ENCODE data around the gene NLGN4Y.

Gene NLGN4Y

DNA sequence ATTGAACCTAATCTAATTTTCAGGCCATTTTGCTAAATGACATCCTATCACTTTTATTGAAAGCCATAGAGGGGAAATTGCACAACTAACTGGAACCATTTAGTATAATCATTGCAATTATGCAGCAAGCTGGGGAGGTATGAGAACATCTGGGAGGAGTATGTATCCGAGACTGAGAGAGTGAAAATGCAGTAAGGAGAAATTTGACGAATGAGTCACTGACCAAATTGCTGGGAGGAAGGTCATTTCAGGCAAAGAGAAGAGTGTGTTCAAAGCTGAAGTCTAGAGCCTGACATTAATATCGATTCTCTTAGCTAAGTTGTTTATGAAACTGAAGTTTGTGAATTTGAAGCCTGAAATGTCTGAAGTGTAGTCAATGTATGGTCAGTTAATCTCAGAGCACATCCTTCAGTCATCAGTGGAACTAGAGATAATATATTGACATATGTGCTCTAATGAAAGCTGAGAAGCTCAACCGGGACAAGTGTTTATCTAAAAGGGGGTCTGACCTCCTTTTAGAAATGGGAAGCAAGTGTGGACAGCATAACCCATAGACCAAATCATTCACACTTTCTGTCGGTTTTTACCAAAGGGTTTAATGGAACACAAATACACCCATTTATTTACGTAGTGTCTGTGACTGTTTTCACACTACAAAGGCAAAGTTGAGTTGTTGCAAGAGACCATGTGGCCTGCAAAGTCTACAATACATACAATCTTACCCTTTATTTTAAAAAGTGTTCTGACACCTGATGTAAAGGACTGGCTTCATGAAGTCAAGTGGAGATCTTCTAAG lies 120.0 kb downstream of the NLGN4Y start:
- no peak for DNase-seq (ENCODE audit: low read depth in 2 of 3, low spot score in 2 of 3)

DNA sequence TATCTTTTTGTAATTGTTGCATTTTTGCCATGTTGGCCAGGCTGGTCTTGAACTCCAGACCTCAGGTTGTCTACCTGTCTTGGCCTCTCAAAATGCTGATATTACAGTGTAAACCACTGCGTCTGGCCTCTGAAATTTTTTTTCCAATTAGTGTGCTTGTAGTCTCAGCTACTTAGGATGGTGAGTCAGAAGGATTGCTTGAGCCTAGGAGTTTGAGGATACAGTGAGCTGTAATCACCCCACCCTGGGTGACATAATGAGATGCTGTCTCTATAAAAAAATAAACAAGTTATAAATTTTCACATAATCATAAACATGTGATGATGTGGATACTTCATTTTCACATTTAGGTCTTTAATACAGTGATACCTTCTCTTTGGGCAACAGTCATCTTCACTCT lies 154.9 kb downstream of the NLGN4Y start:
- no peak for DNase-seq (ENCODE audit: low read depth in 2 of 3, low spot score in 2 of 3)

DNA sequence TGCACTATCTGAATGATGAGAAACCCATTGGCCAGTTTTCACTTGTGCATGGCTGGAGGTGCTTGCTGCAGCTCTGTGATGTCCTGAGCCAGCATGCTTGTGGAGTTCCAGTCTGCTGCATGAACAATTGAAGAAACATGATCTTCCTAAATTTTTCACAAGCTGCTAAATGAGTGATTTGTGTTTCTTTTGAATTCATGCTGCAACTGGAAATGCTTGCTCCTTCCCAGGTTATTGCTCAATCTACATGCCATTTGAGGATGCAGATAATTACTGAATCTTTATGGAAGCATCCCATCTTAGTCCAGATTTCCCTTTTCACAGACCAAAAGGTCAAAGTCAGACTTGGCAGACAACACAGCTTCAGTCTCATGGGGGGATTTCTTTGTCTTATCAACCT lies 170.2 kb downstream of the NLGN4Y start:
- DNase-seq (ENCODE audit: low read depth in 2 of 3, low spot score in 2 of 3) = no peak

DNA sequence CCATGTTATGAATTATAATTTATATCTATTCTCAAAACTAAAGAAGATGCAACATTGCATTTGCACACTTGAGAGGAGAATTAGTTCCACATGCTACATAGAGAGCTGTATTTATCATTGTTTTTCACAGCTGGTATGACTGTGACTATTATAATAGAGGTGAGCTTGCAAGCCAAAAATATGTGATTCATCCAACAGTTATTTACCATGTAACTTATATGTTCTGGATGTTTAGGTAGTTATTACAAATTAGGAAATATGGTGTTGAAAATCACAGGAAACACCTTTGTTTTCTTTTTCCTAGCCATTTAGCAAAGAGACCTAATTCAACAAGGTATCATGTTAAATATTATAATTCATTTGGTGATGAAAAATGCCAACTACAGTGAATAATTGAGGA lies 183.8 kb downstream of the NLGN4Y start:
- no peak for DNase-seq (ENCODE audit: low read depth in 2 of 3, low spot score in 2 of 3)

DNA sequence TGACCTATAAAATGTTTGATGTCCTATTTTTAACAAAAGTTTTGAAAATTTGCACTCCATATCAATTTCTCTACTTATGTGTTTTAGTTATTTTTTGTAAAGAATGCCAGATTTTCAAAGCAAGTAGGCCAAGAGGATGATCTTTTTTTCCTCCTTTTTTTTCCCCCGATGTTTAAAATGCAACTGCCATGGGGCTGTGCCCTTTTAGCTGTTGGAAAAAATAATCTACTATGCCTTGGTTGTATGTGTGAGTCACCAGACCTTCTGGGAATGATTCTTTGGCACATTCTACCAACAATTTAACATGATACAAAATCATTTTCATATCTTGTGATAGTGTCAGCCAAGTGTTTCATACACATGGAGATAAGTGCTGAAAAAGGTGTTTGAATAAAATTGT lies 217.3 kb downstream of the NLGN4Y start:
- DNase-seq (ENCODE audit: low read depth in 2 of 3, low spot score in 2 of 3) = no peak

DNA sequence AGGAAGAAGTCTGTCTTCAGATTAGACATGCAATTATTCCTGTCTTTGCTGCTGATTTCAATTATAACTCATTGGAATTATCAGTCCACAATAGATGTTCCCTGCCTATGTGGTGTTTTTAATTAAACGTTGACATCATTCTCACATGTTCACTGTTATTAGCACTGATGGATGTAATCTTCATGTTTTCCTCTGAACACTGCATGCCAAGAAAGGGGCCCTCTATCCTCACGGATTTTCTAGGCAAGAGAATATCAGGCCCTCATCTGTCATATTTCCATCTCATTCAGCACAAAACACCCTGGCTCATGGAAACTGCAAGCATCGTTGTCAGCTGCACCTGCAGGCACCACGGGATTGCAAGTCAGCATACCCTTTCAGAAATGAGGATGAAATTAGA lies 224.0 kb downstream of the NLGN4Y start:
- DNase-seq (ENCODE audit: low read depth in 2 of 3, low spot score in 2 of 3) = no peak

DNA sequence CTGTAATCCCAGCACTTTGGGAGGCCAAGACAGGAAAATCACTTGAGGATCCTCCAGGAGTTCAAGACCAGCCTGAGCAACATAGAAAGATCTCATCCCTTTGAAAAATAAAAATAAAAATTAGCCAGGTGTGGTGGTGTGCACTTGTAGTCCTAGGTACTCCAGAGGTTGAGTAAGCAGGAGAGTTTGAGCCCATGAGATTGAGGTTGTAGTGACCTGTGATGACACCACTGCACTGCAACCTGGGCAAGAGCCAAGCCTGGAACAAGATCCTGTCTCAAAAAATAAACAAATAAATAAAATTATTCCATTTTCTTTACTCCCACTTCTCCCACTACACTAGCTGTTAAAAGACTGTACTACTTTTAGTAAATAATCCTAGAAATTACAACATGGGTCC lies 231.2 kb downstream of the NLGN4Y start:
- DNase-seq (ENCODE audit: low read depth in 2 of 3, low spot score in 2 of 3) = no peak

DNA sequence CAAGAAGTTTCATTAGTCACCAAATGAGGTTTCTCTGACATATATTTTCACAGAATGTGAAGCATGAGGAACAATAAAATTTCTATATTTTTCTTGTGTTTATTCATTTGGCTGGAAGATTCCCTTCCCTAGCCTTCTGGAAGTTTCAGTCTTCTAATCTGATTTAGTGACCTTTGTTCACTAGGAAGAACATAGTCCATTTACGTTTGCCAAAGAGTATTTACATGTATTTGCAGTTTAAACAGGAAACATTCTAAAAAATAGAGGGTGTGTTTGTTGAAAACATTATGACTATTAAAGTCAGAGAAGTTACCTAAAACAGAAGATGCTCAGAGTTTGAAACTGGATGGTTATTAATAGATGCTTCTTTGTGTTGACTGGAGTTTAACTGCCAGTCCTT lies 238.6 kb downstream of the NLGN4Y start:
- no peak for DNase-seq (ENCODE audit: low read depth in 2 of 3, low spot score in 2 of 3)

DNA sequence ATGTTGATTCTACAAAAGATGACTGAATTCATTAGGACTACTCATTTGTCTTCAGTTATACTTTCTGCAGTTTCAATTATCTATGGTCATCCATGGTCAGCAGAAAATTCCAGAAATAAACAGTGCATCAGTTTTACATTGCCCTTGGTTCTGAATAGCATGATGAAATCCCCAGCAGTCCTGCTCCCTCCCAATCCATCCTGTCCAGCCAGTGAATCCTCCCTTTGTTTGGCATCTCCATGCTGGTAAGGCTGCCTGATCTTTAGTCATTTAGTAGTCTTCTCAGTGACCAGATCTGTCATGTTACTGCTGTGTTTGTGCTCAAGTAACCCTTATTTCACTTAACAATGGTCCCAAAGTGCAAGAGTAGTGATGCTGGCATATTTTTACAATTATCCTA lies 239.3 kb downstream of the NLGN4Y start:
- no peak for DNase-seq (ENCODE audit: low read depth in 2 of 3, low spot score in 2 of 3)

DNA sequence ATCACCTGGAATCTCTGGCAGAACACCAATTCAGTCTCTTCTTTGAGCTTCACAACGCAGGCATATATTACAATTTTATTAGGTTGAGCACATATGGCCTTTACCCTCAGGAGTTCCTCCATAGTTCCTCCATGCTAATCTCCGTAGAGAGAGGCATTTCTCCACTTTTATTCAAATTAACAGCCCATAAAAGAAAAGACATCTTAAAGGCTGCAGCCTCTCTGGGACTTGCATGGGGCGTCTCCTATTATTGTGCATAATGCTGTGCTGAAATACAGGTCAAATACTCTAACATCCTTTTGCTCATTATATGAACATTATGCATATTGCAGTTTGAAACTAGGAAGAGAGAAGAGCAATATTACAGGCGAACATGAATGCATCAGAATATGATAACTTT lies 253.9 kb downstream of the NLGN4Y start:
- DNase-seq (ENCODE audit: low read depth in 2 of 3, low spot score in 2 of 3) = no peak

DNA sequence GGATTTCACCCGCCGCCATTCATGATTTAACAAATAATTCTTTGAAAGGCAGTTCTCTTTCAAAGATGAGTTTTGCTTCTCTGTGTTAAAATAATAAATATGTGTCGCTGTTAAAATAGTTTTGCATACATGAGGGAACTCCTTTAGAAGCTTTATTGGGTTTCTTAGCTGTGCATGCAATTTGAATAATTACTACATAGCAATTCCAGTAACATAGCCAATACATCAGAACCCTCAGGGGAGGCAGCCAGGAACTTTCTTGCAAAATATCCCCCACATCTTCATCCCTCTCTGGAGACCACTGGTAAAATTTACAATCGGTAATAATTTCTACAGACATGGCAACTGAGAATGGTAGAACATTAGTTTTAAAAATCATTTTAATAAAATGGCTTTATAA lies 268.8 kb downstream of the NLGN4Y start:
- no peak for DNase-seq (ENCODE audit: low read depth in 2 of 3, low spot score in 2 of 3)

DNA sequence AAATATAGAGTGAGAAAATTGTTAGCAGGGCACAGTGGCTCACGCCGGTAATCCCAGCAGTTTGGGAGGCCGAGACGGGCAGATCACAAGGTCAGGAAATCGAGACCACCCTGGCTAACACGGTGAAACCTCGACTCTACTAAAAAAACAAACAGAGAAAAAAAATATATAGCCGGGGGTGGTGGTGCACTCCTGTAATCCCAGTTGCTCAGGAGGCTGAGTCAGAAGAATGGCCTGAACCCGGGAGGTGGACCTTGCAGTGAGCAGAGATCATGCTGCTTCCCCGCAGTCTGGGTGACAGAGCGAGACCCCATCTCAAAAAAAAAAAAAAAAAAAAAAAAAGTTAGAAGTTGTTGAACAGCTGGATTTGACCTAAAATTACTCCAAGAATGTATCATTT lies 269.3 kb downstream of the NLGN4Y start:
- no peak for DNase-seq (ENCODE audit: low read depth in 2 of 3, low spot score in 2 of 3)

DNA sequence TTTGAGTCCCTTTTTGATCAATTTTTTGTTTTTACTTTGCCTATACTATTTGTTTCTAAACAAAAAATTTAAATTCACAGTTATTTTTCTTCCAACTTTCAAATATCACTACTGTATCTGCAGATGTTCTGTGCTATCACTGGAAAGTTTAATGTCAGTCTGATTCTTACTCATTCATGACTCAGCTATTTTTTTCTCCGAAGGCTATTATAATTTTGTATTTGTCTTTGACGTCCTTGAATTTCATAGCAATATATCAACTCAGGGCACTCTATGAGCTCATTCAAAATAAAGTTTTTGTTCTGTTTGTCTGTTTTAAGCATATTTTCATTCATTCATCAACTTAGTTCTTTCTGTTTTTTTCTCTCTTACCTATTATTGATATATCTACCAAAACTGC lies 273.7 kb downstream of the NLGN4Y start:
- DNase-seq (ENCODE audit: low read depth in 2 of 3, low spot score in 2 of 3) = no peak

DNA sequence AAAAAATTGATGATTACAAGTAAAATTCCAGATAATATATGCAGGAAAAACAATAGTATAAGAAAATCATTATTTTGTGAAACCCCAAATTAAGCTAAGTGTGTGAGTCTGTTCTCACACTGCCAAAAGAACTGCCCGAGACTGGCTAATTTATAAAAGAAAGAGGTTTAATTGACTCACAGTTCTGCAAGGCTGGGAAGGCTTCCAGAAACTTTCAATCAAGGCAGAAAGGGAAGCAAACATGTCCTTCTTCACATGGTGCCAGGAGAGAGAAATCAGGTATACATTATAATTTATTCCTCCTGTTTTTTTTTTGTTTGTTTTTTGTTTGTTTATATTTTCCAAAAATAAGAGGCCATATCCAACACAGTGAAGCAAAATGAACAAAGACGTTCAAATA lies 276.8 kb downstream of the NLGN4Y start:
- DNase-seq (ENCODE audit: low read depth in 2 of 3, low spot score in 2 of 3) = no peak

DNA sequence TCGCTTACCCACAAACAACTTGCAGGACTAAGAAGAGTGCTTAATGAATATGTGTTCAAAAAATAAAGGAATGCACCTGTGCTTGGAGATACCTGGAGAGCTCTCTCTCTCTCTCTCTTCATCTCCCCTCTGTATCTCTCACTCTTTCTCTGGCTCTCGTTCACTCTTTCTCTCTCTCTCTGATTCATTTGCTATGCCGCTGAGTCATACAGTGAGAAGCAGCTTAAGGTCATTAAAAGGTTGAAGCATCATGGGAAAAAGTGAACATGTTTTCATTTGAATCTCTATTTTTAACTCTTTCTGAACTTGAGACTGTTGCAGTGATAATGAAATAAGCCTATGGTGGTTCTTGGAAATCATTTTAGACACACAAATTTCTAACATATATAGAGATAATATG lies 277.8 kb downstream of the NLGN4Y start:
- DNase-seq (ENCODE audit: low read depth in 2 of 3, low spot score in 2 of 3) = no peak

DNA sequence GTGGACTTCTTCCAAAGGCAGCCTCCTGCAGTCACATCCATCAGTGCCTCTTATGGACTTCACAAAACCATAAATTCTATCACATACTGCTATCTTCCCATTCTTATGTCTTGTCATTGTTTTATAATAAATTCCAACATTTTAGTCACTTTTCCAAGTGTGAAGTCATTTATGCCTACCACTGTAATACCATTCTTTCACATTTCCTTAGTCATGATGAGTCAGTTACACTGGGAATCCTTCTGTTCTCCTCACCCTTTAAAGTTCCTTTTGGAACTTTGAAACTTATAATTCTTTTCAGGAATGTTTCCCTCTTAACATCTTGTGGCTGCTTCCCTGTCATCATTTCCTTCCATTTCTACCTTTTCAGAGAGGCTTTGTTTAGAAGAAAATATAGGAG lies 279.7 kb downstream of the NLGN4Y start:
- DNase-seq (ENCODE audit: low read depth in 2 of 3, low spot score in 2 of 3) = no peak

DNA sequence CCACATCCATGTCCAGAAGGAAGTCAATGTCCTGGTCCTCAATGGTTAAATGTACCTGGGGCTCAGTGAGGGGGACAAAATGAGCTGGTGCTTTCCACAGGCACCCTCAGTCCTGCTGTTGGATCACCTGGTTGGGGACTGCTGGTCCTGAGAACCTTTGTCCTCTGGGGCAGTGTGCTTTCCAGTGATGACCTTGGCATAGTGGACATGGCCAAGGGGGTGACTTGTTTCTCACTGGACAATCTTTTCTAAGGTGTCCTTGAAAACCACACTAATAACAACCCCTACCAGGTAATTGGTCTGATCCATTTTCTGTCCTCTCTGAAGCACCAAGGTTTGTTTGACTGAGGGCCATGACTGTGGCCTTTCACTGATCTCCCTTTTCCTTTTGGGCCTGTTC lies 294.1 kb downstream of the NLGN4Y start:
- DNase-seq (ENCODE audit: low read depth in 2 of 3, low spot score in 2 of 3) = no peak

DNA sequence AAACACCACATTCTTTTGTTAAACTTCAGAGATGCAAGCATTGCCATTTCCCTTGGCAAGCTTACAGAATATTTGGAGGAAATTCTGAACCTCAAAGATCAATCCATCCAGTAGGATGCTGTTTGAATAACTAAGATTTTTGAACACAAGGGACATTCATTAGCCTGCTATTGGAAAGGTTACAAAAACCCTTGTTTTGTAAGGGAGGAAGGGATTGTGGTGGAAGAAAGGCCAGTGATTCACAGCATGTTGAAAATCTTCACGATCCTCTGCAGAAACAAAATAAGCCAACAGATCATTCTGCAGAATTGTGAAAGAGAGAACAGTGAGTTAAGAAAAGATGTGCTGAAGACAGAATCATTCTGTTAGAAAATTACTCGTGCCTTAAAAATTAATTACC lies 297.9 kb downstream of the NLGN4Y start:
- no peak for DNase-seq (ENCODE audit: low read depth in 2 of 3, low spot score in 2 of 3)

DNA sequence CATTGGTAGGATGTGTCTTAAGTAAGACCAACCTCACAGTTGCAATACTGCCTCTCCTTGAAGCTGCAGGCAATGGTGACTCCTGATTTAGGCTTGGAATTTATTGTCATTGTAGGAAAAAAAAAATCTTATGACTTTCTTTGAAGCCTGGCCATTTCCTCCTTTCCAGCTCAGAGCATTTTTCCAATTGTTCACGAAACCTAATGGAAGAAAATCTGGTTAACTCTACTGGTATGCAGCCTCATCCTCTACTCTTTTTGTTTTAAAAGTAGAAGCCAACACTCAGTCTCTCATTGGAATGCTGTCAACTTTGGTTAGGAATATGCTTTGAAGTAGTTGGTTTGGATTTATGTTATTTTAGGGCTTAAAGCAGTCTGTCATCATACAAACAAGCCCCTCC lies 298.6 kb downstream of the NLGN4Y start:
- DNase-seq (ENCODE audit: low read depth in 2 of 3, low spot score in 2 of 3) = no peak

DNA sequence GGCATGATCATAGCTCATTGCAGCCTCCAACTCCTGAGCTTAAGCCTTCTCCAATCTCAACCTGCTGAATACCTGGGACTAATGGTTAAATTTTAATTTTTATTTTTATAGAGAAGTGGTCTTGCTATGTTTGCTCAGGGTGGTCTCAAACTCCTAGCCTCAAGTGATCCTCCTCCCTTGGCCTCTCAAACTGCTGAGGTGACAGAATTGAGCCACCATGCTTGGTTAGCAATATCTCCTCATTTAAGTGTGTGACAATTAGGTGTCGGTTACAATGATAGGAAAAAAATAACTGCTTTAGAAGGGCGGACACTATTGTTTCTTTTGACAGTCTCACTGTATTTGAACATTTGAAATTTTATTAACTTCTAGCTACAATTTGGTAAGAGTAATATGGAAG lies 300.3 kb downstream of the NLGN4Y start:
- DNase-seq (ENCODE audit: low read depth in 2 of 3, low spot score in 2 of 3) = no peak

DNA sequence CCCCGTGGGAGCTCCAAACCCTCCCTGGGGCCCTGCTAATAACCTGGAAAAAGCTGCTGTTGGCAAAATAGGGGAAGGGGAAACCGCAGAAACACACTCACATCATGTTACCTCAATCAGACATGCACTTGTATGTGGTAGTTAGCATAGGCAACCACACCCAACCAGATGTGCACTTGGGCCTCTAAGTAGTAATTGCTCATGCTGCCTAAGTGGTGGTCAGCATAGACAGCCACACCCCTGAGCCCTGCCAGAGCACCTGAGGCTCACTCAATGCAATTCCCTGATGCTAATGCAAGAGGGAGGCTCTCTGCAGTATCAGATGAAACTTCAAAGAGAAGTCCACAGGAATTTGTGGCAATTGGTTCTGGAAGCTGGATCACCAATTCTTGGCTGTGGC lies 301.4 kb downstream of the NLGN4Y start:
- no peak for DNase-seq (ENCODE audit: low read depth in 2 of 3, low spot score in 2 of 3)

DNA sequence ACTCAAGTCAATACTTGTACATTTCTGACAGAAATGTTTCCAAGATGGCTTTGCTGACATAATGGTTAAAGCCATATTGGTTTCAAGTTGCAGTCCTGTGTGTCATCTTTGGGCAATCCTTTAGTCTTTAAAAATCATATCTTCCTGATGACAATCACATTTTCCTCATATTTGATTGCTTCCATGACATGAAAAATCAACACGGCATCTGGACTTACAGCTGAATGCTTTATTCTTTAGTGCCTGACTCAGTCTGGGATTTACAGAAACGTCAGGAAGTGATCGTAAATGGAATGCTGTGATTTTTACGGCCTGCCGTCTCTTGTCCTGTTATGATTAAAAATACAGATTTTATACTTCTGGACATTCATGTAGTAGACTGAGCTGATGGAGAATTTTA lies 304.2 kb downstream of the NLGN4Y start:
- DNase-seq (ENCODE audit: low read depth in 2 of 3, low spot score in 2 of 3) = no peak

DNA sequence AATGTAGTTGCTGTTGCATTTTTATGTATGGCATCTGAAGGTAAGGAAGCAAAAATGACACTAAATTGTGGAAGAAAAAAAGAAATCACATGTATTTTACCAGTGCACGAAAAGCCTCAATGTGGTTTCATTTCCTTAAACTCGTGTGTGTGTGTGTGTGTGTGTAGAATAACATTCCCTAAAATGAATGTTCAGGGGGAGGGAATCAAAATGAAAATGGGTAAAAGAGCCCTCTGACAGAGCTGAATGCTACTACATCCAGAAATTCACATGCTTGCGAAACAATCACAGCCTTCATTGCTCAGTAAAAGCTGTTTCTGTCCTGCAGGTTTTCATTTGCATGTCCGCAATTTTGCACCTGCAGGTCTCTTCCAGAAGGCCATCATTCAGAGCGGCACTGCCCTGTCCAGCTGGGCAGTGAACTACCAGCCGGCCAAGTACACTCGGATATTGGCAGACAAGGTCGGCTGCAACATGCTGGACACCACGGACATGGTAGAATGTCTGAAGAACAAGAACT lies 305.1 kb downstream of the NLGN4Y start:
- no peak for DNase-seq (ENCODE audit: low read depth in 2 of 3, low spot score in 2 of 3)

All from activated CD8-positive, alpha-beta memory T cell treated with anti-CD3 and anti-CD28 coated beads for 48 hours (primary cell).